HT1080 (cell line): ENCODE results near the gene DPP6. TPM values are rescaled to one million over a fixed set of nuclear protein-coding genes. Genes with fewer than 3 reads are reported as not detected.

Experiments
- DNase-seq: peaks from one replicate; pipeline ENCODE4 v3.0.0-alpha.2; 2015; ENCODE audit warnings: low read depth
- total RNA-seq: library from RNA; depleted of rRNA; stranded (reverse); fragments of >200 nt; shearing (Covaris generic); gene quantifications from 2 replicates; pipeline ENCODE4 v1.2.3, GENCODE V29; 2014

DPP6 gene
- total RNA-seq, 1 experiment from 2014 or later: not detected

GRCh38 chr7:154591544-154591943, 539.3 kb downstream of the DPP6 start:
- no peak for DNase-seq

- peak; percentile 34 for DNase-seq
Observed at GRCh38 chr7:154592388-154592787, 540.2 kb downstream of the DPP6 start.

GRCh38 chr7:154598396-154598795, 546.2 kb downstream of the DPP6 start:
- DNase-seq: no peak

GRCh38 chr7:154598864-154599263, 546.7 kb downstream of the DPP6 start:
- no peak for DNase-seq

- DNase-seq: no peak
Observed at GRCh38 chr7:154610903-154611302, 558.7 kb downstream of the DPP6 start.

GRCh38 chr7:154613811-154614210, 561.6 kb downstream of the DPP6 start:
- DNase-seq: no peak

GRCh38 chr7:154620141-154620755, 568.0 kb downstream of the DPP6 start:
- DNase-seq: no peak

GRCh38 chr7:154623399-154623798, 571.2 kb downstream of the DPP6 start:
- DNase-seq: no peak

GRCh38 chr7:154627646-154628290, 575.6 kb downstream of the DPP6 start:
- peak; percentile 70 for DNase-seq

- DNase-seq: no peak
Observed at GRCh38 chr7:154628556-154628955, 576.4 kb downstream of the DPP6 start.

- DNase-seq: no peak
Observed at GRCh38 chr7:154631162-154631561, 579.0 kb downstream of the DPP6 start.

- no peak for DNase-seq
Observed at GRCh38 chr7:154633641-154634040, 581.4 kb downstream of the DPP6 start.

GRCh38 chr7:154638286-154638685, 586.1 kb downstream of the DPP6 start:
- peak; percentile 7 for DNase-seq

- DNase-seq: no peak
Observed at GRCh38 chr7:154640266-154640865, 588.2 kb downstream of the DPP6 start.

GRCh38 chr7:154640917-154641316, 588.7 kb downstream of the DPP6 start:
- DNase-seq: no peak

GRCh38 chr7:154644366-154644765, 592.2 kb downstream of the DPP6 start:
- DNase-seq: no peak

GRCh38 chr7:154646126-154647013, 594.2 kb downstream of the DPP6 start:
- DNase-seq: peak; percentile 84

GRCh38 chr7:154647625-154648024, 595.4 kb downstream of the DPP6 start:
- DNase-seq: no peak

GRCh38 chr7:154649015-154649414, 596.8 kb downstream of the DPP6 start:
- DNase-seq: no peak

GRCh38 chr7:154649434-154649833, 597.2 kb downstream of the DPP6 start:
- no peak for DNase-seq

GRCh38 chr7:154650275-154650674, 598.1 kb downstream of the DPP6 start:
- no peak for DNase-seq

- peak; percentile 20 for DNase-seq
Observed at GRCh38 chr7:154651501-154651900, 599.3 kb downstream of the DPP6 start.
